GM12872 (cell line): ENCODE data around the gene BTRC.

Experiments
- TF ChIP-seq, protein P1 (sequence below): IDR thresholded peaks from 3 replicates; pipeline ENCODE4 v1.5.1; 2011; ENCODE audit warnings: low read depth, mild to moderate bottlenecking, low read length, moderate library complexity; ENCODE audit not compliant: insufficient read depth

The BTRC gene

DNA sequence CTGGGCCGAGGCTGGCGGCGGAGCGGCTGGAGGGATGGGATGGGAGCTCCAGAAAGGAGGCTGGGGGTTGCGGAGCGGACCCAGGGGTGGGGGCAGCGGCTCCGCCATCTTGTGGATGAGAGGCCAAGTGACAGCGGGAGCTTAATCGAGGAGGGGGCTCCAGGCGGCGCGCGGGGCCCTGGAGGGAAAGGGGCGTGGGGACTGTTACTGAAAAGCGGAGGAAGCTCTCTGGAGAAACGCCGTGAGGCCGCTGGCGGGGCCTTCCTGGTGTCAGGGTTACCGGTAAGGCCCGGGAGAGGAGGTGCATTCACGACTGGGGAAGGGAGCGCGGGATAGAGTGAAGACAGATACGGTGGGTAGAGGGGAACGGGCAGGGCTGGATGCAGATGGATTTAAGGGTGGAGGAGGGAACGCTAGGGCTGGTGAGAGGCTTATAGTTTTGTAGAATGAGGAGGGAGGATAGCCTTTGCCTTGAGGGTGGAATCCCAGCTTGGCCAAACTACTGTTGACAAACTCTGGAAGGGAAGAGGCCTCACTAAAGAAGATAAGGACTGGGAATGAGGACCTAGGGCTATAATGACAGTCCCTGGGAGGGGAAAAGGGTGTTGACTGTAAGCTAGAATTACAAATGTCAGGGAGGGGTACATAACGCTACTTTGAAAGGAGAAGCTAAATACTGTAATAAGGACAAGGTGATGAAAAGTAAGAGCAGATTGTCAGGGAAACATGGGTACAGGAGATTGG, 535 bp downstream of the BTRC start:
- TF ChIP-seq, protein P1, sequence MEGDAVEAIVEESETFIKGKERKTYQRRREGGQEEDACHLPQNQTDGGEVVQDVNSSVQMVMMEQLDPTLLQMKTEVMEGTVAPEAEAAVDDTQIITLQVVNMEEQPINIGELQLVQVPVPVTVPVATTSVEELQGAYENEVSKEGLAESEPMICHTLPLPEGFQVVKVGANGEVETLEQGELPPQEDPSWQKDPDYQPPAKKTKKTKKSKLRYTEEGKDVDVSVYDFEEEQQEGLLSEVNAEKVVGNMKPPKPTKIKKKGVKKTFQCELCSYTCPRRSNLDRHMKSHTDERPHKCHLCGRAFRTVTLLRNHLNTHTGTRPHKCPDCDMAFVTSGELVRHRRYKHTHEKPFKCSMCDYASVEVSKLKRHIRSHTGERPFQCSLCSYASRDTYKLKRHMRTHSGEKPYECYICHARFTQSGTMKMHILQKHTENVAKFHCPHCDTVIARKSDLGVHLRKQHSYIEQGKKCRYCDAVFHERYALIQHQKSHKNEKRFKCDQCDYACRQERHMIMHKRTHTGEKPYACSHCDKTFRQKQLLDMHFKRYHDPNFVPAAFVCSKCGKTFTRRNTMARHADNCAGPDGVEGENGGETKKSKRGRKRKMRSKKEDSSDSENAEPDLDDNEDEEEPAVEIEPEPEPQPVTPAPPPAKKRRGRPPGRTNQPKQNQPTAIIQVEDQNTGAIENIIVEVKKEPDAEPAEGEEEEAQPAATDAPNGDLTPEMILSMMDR: no peak

DNA sequence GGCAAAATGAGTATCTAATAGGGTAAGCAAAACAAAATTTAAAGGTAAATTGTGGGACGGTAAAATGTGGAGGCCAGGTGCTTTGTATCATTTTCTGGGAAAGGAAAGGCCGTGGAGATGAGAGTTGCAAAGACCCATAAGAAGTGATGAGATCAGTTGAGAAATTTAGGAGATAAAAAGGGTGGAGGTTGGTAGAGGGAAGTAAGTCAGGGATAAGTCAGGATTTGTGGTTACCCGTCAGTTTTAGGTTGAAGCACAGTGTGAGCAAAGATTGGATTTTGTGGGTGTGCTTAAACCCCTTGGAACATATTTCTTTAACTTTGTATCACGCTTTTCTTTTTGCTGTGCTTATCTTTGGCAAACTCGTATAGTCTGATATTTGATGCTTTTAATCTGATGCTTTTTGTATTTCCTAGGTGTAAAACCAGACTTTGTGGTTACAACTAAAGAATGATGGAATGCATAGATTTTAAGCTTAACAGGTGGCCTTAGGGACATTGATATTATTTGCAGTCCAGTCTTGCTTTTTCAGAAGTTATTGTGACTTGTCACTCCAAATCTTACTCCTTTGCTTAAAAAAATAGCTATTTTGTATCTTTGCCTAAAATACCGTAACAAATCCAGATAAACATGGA, 1.2 kb downstream of the BTRC start:
- TF ChIP-seq, protein P1: no peak

DNA sequence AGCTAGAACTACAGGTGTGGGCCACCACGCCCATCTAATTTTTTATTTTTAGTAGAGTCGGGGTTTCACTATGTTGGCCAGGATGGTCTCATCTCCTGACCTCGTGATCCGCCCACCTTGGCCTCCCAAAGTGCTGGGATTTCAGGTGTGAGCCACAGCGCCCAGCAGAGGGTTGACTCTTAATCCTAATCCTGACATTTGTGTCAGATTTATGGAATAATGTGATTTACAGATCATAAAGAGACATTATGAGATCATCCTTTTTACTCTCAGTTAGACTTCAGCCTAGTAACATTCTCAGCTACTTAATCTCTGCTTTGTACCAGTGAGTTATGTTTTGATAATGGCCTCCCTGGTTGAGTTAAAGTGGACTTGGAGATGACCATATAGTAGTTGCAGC, 2.2 kb downstream of the BTRC start:
- TF ChIP-seq, protein P1: no peak

- TF ChIP-seq, protein P1: no peak
These were observed 4.0 kb downstream of the BTRC start for GRCh38 chr10:101357958-101358357.

GRCh38 chr10:101358706-101359300, 4.8 kb downstream of the BTRC start:
- TF ChIP-seq, protein P1: no peak

GRCh38 chr10:101363850-101364400, 10.0 kb downstream of the BTRC start:
- TF ChIP-seq, protein P1: no peak

DNA sequence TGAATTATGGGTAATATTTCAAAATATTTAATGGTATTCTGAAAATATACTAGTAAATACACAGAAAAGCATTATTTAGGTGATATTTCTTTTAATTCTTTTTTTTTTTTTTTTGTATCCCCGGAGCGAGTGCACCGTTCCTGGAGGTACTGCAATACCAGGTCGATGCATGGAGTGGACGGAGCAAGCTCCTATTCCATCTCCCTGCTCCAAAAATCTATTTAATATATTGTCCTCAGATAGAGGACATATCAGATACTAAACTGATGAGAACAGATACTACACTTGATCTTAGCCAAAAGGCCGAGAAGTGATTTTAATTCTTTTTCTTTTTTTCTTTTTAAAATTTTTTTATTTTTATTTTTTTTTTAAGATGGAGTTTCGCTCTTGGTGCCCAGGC, 10.8 kb downstream of the BTRC start:
- TF ChIP-seq, protein P1: no peak
